ENCODE measurements around the gene CHIA. TPM values are rescaled to one million over a fixed set of nuclear protein-coding genes. Genes with fewer than 3 reads are reported as not detected.

The CHIA gene
- total RNA-seq (2022) (not detected in 2 replicates), Bru-seq, nascent RNA (not detected), BruChase-seq, experiment 1, labeled RNA remaining after a 6-hour chase (not detected), BruChase-seq, experiment 2, labeled RNA remaining after a 2-hour chase (not detected)
- long read RNA-seq, result 0 reads

- no TSS peak for BruUV-seq (replicated peaks)
- no peak for DNase-seq
- intact Hi-C loops (cut with micrococcal nuclease; ENCODE audit: unreplicated experiment), result no loop called here
- H3K4me1 Mint-ChIP-seq (ENCODE audit: low read depth, unreplicated experiment), result no peaks in the 10 kb centered on the region
- CTCF ChIA-PET, result interaction anchor here (0.6 kb wide), 1 partner anchor 568 kb away, joined by 6 read pairs; no protein-coding TSS in a partner anchor
- H3K27ac Mint-ChIP-seq (ENCODE audit: unreplicated experiment), result no peak within 1 kb of the TSS
- H3K27me3 Mint-ChIP-seq (ENCODE audit: unreplicated experiment), result no peaks in the 10 kb centered on the region
- no peaks in the 10 kb centered on the region for H3K36me3 Mint-ChIP-seq (ENCODE audit: insufficient read depth, unreplicated experiment)
- H3K9me3 Mint-ChIP-seq (ENCODE audit: low read depth, unreplicated experiment), result peaks cover 2% of the 10 kb centered on the region
- TF ChIP-seq CTCF (IDR thresholded peaks at IDR 0.05; ENCODE audit: unreplicated experiment), result no peak
- no peak within 1 kb of the TSS for H3K4me3 Mint-ChIP-seq (ENCODE audit: low read depth, unreplicated experiment)
Observed at GRCh38 chr1:111290630-111291029, at the start of gene CHIA. Gene CHIA (plus strand): TSS chr1:111290851. CDS start chr1:111310468, 19,617 bp downstream.

DNA sequence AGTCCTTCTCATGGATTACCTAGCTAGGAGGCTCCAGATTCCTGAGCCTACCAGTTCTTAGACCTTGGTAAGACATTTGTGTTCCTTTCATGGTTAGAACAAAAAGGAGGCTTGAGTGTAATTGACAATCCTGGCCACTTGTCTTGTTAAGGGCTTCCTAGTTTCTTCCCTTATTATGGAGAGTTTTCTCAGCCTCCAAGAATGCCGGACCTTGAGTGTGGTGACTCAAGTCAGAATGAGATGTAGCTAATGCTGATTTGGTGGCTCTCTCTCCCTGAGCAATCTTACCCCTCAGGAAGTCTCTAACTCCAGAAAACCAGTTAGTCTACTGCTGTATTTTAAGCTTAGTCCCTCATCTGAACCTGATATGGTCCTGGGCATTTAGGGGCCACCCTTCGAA, 48.9 kb upstream of the CHIA start:
- no peak overlapping the region for H3K4me3 Mint-ChIP-seq (ENCODE audit: low read depth, unreplicated experiment)
- no peaks in the 10 kb centered on the region for H3K36me3 Mint-ChIP-seq (ENCODE audit: insufficient read depth, unreplicated experiment)
- no peak for TF ChIP-seq CTCF (IDR thresholded peaks at IDR 0.05; ENCODE audit: unreplicated experiment)
- no peaks in the 10 kb centered on the region for H3K27me3 Mint-ChIP-seq (ENCODE audit: unreplicated experiment)
- intact Hi-C loops (cut with micrococcal nuclease; ENCODE audit: unreplicated experiment), result no loop called here
- H3K9me3 Mint-ChIP-seq (ENCODE audit: low read depth, unreplicated experiment), result peaks cover 3% of the 10 kb centered on the region
- BruUV-seq (replicated peaks), result no TSS peak
- no peak overlapping the region for H3K27ac Mint-ChIP-seq (ENCODE audit: unreplicated experiment)
- CTCF ChIA-PET, result no interaction called here
- no peak for DNase-seq
- H3K4me1 Mint-ChIP-seq (ENCODE audit: low read depth, unreplicated experiment), result peaks cover 15% of the 10 kb centered on the region

DNA sequence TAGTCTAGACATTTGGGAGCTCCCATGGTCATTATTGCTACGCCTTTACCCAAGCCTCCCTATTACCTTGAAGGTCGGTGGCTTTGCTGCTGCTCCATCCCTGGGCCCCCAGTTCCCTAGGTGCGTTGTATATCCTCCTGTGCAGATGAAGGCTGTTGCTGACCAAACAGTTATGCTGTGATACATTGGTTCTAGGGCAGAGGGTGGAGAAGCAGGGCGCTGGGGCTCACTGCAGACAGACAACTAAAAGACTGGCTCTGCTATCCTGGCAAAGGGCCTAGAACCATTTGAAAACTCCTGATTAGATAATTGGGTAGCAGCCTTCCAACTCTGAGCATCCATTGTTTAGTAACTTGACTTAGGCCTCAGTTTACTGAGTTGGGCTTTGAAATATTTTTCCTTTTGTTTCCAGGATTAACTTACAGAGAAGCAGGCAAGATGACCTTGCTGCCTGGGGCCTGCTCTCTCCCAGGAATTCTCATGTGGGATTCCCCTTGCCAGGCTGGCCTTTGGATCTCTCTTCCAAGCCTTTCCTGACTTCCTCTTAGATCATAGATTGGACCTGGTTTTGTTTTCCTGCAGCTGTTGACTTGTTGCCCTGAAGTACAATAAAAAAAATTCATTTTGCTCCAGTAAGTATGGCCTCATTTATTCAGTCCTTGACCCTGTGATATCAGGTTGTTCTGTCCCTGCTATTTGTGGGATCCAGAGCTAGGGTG, 47.7 kb upstream of the CHIA start:
- intact Hi-C loops (cut with micrococcal nuclease; ENCODE audit: unreplicated experiment), result no loop called here
- no peaks in the 10 kb centered on the region for H3K27me3 Mint-ChIP-seq (ENCODE audit: unreplicated experiment)
- H3K27ac Mint-ChIP-seq (ENCODE audit: unreplicated experiment), result no peak overlapping the region
- TF ChIP-seq CTCF (IDR thresholded peaks at IDR 0.05; ENCODE audit: unreplicated experiment), result no peak
- H3K36me3 Mint-ChIP-seq (ENCODE audit: insufficient read depth, unreplicated experiment), result no peaks in the 10 kb centered on the region
- H3K9me3 Mint-ChIP-seq (ENCODE audit: low read depth, unreplicated experiment), result peaks cover 3% of the 10 kb centered on the region
- CTCF ChIA-PET, result no interaction called here
- H3K4me3 Mint-ChIP-seq (ENCODE audit: low read depth, unreplicated experiment), result no peak overlapping the region
- BruUV-seq (replicated peaks), result no TSS peak
- no peak for DNase-seq
- H3K4me1 Mint-ChIP-seq (ENCODE audit: low read depth, unreplicated experiment), result peaks cover 4% of the 10 kb centered on the region

DNA sequence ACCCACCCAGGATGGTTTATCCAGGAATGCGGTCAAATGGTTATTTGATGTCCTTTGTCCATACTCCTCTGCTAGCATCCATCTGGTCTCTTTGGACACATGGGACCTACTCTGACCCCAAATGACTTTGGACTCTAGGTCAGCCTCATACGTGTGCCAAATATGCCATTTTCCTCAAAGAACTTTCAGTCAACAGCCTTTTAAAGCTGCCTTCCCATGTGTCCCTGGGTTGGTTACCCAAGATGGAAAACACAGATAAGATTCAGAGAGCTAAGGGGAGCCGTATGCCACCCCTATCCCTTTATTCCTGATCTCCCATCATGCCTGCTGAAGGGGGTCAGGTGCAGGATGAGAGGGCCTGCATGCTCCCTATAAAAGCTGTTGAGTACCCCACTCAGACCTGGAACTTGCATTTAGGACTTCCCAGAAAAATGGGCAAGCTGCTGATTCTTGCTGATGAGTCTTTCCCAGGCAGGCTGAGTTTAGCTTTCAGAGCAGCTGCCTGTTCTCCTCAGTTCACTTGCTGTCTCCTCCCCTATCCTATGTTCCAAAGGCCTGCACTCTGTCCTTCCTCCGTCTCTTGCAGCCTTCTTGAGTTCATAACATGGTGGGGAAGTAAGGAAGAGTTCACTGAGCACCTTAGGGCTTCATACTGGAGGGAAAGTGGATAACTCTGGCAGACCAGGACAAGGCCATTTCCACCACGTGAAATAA, 43.4 kb upstream of the CHIA start:
- Mint-ChIP-seq H3K4me1 (ENCODE audit: low read depth, unreplicated experiment) (no peaks in the 10 kb centered on the region), H3K9me3 (ENCODE audit: low read depth, unreplicated experiment) (no peaks in the 10 kb centered on the region), H3K4me3 (ENCODE audit: low read depth, unreplicated experiment) (no peak overlapping the region), H3K27me3 (ENCODE audit: unreplicated experiment) (peaks cover 17% of the 10 kb centered on the region), H3K36me3 (ENCODE audit: insufficient read depth, unreplicated experiment) (no peaks in the 10 kb centered on the region), H3K27ac (ENCODE audit: unreplicated experiment) (no peak overlapping the region)
- intact Hi-C loops (cut with micrococcal nuclease; ENCODE audit: unreplicated experiment), result no loop called here
- BruUV-seq (replicated peaks), result no TSS peak
- no peak for DNase-seq
- CTCF ChIA-PET, result no interaction called here
- TF ChIP-seq CTCF (IDR thresholded peaks at IDR 0.05; ENCODE audit: unreplicated experiment), result no peak
